ENCODE results near the gene NNT.

NNT gene

GRCh38 chr5:43620944-43621505, 18.0 kb downstream of the NNT start:
- H3K27ac ChIP-seq: peak overlapping the region; percentile 49
- DNase-seq (ENCODE audit: low read depth, low spot score): peak; percentile 22

GRCh38 chr5:43622074-43622473, 19.1 kb downstream of the NNT start:
- no peak for DNase-seq (ENCODE audit: low read depth, low spot score)
- H3K27ac ChIP-seq: no peak overlapping the region

GRCh38 chr5:43623048-43623680, 20.2 kb downstream of the NNT start:
- no peak overlapping the region for H3K27ac ChIP-seq
- no peak for DNase-seq (ENCODE audit: low read depth, low spot score)

DNA sequence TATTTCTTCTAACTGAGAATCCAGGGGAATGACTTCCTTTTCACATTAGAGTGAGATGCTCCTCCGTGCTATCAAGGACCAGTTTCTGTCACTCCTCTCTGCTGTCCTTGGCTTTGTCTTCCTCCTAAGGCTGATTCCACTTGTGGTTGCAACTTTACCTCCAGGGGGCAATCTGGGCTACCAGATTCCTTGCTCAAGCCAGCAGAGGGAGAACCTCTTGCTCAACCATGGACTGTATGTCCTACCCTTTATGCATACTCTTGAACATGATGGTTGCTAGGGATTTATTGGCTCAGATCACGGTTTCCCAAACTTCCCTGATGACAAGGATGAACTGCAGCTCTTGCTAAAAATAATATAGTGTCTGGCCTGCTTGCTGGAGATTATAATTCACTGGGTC, 24.0 kb downstream of the NNT start:
- no peak overlapping the region for H3K27ac ChIP-seq
- peak; percentile 6 for DNase-seq (ENCODE audit: low read depth, low spot score)

- H3K27ac ChIP-seq: no peak overlapping the region
- DNase-seq (ENCODE audit: low read depth, low spot score): peak; percentile 10
Measured at GRCh38 chr5:43631182-43631910, 28.4 kb downstream of the NNT start.

DNA sequence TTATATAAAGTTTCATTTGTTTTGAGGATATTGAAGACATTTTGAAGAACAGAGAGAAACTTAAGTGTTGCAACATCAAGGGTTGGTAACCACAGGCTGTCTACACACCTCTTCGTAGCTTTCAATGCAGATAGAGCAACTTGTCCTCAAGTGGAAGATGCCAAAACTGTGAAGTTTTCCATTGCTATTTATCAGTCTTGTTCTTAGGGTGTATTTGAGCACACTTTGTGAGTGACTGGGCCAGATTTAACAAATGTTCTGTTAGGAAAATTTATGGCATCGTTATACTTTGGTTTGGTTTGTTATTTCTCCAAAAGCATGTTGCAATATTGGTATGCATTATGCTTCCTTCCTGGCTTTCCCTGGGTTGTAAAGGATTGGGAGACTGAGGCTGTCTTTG, 31.6 kb downstream of the NNT start:
- no peak for DNase-seq (ENCODE audit: low read depth, low spot score)
- no peak overlapping the region for H3K27ac ChIP-seq

GRCh38 chr5:43635374-43635773, 32.4 kb downstream of the NNT start:
- H3K27ac ChIP-seq: no peak overlapping the region
- no peak for DNase-seq (ENCODE audit: low read depth, low spot score)

- DNase-seq (ENCODE audit: low read depth, low spot score): no peak
- H3K27ac ChIP-seq: no peak overlapping the region
Measured at GRCh38 chr5:43636076-43636475, 33.1 kb downstream of the NNT start.

- DNase-seq (ENCODE audit: low read depth, low spot score): no peak
- H3K27ac ChIP-seq: no peak overlapping the region
Measured at GRCh38 chr5:43637416-43637815, 34.4 kb downstream of the NNT start.

DNA sequence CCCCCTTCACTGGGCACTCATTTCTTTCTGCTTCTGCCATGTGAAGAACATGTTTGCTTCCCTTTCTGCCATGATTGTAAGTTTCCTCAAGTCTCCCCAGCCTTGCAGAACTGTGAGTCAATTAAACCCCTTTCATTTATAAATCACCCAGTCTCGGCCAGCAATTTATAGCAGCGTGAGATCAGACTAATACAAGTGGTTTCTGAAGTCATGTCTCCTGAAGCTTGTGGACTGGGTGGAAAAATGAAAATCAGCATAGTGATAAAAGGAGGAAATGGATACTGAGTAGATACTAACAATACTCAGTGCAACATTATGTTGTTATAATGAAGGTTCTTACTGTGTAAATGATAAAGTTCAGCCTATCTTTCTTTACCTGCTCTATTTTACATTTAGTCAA, 35.1 kb downstream of the NNT start:
- H3K27ac ChIP-seq: no peak overlapping the region
- no peak for DNase-seq (ENCODE audit: low read depth, low spot score)

DNA sequence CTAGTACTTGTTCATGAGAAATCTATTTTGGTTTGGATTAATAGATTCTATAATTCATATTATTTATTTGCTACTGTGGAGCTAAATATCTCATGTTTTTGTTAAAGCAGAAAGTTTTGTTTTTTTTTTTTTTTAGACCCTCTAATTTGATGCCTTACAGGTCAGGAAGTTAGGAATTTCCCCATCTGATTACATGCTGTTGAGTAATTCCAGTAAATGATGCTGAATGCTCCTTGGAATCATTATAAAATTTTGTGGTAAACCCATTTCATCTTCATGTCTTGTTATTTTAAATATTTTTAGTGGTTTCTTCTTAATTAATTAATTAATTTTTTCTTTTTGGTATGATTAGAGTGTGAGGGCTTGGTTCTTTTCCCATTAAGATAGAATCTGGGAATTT, 35.6 kb downstream of the NNT start:
- DNase-seq (ENCODE audit: low read depth, low spot score): no peak
- H3K27ac ChIP-seq: no peak overlapping the region

DNA sequence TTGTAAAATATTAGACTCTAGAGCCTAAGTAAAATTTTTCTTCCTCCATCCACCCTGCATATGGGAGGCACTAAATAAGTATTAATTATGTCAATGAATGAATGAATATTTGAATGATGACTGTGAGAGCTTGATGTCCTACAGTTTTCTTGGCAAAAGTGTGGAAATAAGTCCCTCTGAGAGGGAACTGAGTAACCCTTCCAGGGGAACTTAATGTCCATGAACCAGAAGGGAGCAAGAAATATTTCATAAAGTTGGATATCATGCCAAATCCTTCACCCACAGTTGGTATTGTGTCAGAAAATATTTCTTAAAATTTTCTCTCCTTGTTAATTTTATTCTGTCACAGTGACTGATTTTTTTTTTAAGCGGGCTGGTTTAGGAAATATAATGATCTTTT, 36.6 kb downstream of the NNT start:
- no peak overlapping the region for H3K27ac ChIP-seq
- no peak for DNase-seq (ENCODE audit: low read depth, low spot score)

- no peak overlapping the region for H3K27ac ChIP-seq
- no peak for DNase-seq (ENCODE audit: low read depth, low spot score)
Measured at GRCh38 chr5:43642428-43642827, 39.4 kb downstream of the NNT start.

- DNase-seq (ENCODE audit: low read depth, low spot score): no peak
Measured at GRCh38 chr5:43643327-43643726, 40.3 kb downstream of the NNT start.

GRCh38 chr5:43643750-43644149, 40.8 kb downstream of the NNT start:
- DNase-seq (ENCODE audit: low read depth, low spot score): no peak
- no peak overlapping the region for H3K27ac ChIP-seq

More at GRCh38 chr5:43643327-43643726, 40.3 kb downstream of the NNT start:
- no peak overlapping the region for H3K27ac ChIP-seq

DNA sequence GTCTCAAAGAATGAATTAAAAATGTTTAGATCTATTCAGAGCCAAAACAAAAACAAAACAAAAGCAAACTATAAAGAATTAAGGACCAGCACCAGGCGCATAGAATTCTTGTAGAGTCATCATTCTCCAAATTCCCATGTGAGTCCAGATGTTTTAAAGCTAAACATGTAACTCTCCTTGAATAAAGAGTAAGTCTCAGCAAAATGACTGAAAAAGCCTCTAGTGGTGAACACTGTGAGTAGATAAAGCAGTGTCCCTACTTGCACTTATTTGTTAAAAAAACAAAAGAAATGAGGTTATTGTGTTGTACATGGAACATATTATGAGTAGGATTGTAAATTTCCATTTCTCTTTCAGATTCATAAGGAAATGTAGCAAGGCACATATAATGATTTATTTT, 44.0 kb downstream of the NNT start:
- H3K27ac ChIP-seq: no peak overlapping the region
- DNase-seq (ENCODE audit: low read depth, low spot score): no peak

DNA sequence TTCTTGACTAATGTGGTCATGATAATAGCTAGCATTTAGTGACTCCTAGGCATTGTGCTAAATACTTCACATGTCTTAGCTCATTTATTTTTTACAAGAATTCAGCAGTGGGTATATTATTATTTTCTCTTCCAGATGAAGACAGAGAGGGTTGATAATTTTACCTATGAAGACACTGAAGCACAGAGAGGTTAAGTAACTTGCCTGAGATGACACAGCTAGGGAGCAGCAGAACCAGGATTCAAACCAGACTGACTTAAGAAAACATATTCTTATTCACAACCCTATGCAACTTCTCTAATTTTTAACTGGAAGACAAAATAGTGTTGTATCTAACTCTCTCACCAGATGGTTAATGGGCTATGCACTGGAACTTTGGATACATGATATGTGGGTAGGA, 44.8 kb downstream of the NNT start:
- no peak overlapping the region for H3K27ac ChIP-seq
- no peak for DNase-seq (ENCODE audit: low read depth, low spot score)

DNA sequence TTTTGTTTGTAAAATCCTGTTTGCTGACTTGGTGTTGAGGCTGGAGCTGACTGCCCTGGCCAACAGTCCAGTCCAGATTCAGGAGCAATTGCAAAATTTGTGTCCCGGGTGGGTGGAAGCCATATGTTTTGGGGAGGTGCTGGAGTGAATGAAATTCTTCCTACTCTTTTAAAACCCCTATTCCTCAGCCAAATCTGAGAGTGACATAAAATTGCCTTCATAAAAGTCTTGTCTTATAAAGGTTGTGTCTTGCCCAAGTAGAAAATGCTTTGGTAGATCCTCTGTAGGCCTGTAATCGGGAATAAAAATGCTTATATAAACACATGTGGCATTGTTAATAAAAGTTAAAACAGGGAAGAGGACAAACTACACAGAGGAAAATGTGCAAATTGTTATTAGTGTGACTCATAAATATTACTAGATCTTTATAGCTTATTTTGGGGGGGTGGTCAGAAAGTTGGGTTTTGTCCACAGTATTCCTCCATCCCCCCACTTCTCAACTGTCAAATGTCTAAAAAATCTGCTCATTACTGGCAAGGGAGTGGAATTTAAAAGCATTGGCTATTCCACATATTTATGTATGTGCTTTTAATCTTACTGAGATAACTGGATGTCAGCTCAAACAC, 45.6 kb downstream of the NNT start:
- no peak overlapping the region for H3K27ac ChIP-seq
- DNase-seq (ENCODE audit: low read depth, low spot score): no peak

DNA sequence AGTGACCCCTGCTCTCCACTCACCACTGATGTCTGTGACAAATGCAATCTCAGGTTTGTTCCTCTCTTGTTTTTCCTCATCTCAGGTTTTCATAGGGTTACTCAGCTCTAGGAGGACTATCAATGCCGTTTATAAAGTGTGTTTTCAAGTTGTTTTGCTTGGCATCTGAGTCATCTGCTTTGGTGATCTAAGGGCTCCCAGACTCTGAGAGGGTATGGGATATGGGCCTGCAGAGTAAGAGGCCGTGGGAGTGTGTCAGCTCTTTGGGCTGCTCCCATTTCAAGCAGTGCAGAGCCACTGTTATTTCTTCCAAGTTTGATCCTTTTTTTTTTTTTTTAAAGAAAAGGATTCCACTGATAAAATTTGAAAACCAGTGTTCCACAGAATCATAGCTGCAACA, 46.3 kb downstream of the NNT start:
- no peak for DNase-seq (ENCODE audit: low read depth, low spot score)
- no peak overlapping the region for H3K27ac ChIP-seq

- H3K27ac ChIP-seq: no peak overlapping the region
- DNase-seq (ENCODE audit: low read depth, low spot score): no peak
Measured at GRCh38 chr5:43652537-43653302, 49.7 kb downstream of the NNT start.

- no peak overlapping the region for H3K27ac ChIP-seq
- peak; percentile 22 for DNase-seq (ENCODE audit: low read depth, low spot score)
Measured at GRCh38 chr5:43658509-43658908, 55.5 kb downstream of the NNT start.
